Measurements from ENCODE around the gene MESD.

Gene MESD

DNA sequence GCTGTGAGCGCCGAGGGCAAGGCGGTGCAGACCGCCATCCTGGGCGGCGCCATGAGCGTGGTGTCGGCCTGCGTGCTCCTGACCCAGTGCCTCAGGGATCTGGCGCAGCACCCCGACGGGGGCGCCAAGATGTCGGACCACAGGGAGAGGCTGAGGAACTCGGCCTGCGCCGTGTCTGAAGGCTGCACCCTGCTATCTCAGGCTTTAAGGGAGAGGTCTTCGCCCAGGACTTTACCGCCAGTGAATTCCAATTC lies 13.4 kb upstream of the MESD start:
- no peak overlapping the region for H3K4me2 ChIP-seq (ENCODE audit: low read length)
- H3K4me3 ChIP-seq (ENCODE audit: low read length) = no peak overlapping the region
- H3K4me1 ChIP-seq (ENCODE audit: low read length) = peaks cover 41% of the 10 kb centered on the region
- no peak overlapping the region for H2AFZ ChIP-seq (ENCODE audit: low read depth, low read length)
- no peak overlapping the region for H3K9ac ChIP-seq (ENCODE audit: low read length)
- peaks cover 69% of the 10 kb centered on the region for H3K79me2 ChIP-seq (ENCODE audit: low read length)
- H4K20me1 ChIP-seq (ENCODE audit: insufficient read depth, low read length) = peaks cover 22% of the 10 kb centered on the region
- TF ChIP-seq, protein P1, sequence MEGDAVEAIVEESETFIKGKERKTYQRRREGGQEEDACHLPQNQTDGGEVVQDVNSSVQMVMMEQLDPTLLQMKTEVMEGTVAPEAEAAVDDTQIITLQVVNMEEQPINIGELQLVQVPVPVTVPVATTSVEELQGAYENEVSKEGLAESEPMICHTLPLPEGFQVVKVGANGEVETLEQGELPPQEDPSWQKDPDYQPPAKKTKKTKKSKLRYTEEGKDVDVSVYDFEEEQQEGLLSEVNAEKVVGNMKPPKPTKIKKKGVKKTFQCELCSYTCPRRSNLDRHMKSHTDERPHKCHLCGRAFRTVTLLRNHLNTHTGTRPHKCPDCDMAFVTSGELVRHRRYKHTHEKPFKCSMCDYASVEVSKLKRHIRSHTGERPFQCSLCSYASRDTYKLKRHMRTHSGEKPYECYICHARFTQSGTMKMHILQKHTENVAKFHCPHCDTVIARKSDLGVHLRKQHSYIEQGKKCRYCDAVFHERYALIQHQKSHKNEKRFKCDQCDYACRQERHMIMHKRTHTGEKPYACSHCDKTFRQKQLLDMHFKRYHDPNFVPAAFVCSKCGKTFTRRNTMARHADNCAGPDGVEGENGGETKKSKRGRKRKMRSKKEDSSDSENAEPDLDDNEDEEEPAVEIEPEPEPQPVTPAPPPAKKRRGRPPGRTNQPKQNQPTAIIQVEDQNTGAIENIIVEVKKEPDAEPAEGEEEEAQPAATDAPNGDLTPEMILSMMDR (IDR thresholded peaks at IDR 0.05; ENCODE audit: low read depth, low read length) = no peak
- TF ChIP-seq EZH2phosphoT487 (IDR thresholded peaks at IDR 0.05; ENCODE audit: low read depth) = no peak
- H3K27ac ChIP-seq (ENCODE audit: low read length) = no peak overlapping the region
- no peaks in the 10 kb centered on the region for H3K27me3 ChIP-seq (ENCODE audit: low read depth, low read length)
- no peaks in the 10 kb centered on the region for H3K9me3 ChIP-seq (ENCODE audit: insufficient read depth, low read length)
- H3K36me3 ChIP-seq (replicated peaks; ENCODE audit: low read depth, low read length) = peaks cover 29% of the 10 kb centered on the region

DNA sequence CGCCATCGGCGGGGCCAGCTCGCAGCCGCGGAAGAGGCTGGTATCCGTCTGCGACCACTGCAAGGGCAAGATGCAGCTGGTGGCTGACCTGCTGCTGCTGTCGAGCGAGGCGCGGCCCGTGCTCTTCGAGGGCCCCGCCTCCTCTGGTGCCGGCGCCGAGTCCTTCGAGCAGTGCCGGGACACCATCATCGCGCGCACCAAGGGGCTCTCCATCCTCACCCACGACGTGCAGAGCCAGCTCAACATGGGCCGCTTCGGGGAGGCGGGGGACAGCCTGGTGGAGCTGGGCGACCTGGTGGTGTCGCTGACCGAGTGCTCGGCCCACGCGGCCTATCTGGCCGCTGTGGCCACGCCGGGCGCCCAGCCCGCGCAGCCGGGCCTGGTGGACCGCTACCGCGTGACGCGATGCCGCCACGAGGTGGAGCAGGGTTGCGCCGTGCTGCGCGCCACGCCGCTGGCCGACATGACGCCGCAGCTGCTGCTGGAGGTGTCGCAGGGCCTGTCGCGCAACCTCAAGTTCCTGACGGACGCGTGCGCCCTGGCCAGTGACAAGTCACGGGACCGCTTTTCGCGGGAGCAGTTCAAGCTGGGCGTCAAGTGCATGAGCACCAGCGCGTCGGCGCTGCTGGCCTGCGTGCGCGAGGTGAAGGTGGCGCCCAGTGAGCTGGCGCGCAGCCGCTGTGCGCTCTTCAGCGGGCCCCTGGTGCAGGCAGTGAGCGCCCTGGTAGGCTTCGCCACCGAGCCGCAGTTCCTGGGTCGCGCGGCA lies 12.9 kb upstream of the MESD start:
- Histone ChIP-seq H3K9me3 (ENCODE audit: insufficient read depth, low read length) (no peaks in the 10 kb centered on the region), H3K4me1 (ENCODE audit: low read length) (peaks cover 36% of the 10 kb centered on the region), H3K27ac (ENCODE audit: low read length) (no peak overlapping the region), H4K20me1 (ENCODE audit: insufficient read depth, low read length) (peaks cover 21% of the 10 kb centered on the region), H3K79me2 (ENCODE audit: low read length) (peaks cover 63% of the 10 kb centered on the region), H3K4me2 (ENCODE audit: low read length) (peak overlapping the region; percentile 95), H3K27me3 (ENCODE audit: low read depth, low read length) (no peaks in the 10 kb centered on the region), H3K9ac (ENCODE audit: low read length) (peak overlapping the region; percentile 98), H2AFZ (ENCODE audit: low read depth, low read length) (no peak overlapping the region), H3K4me3 (ENCODE audit: low read length) (peak overlapping the region; percentile 95), H3K36me3 (replicated peaks; ENCODE audit: low read depth, low read length) (peaks cover 29% of the 10 kb centered on the region)
- TF ChIP-seq, protein P1 (IDR thresholded peaks at IDR 0.05; ENCODE audit: low read depth, low read length) = no peak
- no peak for TF ChIP-seq EZH2phosphoT487 (IDR thresholded peaks at IDR 0.05; ENCODE audit: low read depth)

DNA sequence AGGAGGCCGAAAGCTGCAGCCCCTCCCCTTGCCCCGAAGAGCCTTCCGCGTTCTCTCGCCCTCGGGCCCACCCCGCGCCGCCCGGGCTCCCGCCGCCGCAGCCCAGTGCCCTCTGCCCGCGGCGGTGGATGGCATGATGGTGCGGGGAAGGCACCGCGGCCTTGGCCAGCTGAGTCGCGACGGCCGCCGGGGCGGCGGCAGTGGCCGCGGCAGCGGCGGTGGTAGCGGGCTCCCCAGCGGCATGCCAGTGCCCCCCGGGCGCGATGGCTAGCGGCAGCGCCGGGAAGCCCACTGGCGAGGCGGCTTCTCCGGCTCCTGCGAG lies 12.4 kb upstream of the MESD start:
- H3K36me3 ChIP-seq (replicated peaks; ENCODE audit: low read depth, low read length) = peaks cover 29% of the 10 kb centered on the region
- TF ChIP-seq, protein P1 (IDR thresholded peaks at IDR 0.05; ENCODE audit: low read depth, low read length) = no peak
- TF ChIP-seq EZH2phosphoT487 (IDR thresholded peaks at IDR 0.05; ENCODE audit: low read depth) = no peak
- H3K27ac ChIP-seq (ENCODE audit: low read length) = peak overlapping the region; percentile 83
- peak overlapping the region; percentile 98 for H3K9ac ChIP-seq (ENCODE audit: low read length)
- H3K4me2 ChIP-seq (ENCODE audit: low read length) = peak overlapping the region; percentile 95
- peaks cover 31% of the 10 kb centered on the region for H3K4me1 ChIP-seq (ENCODE audit: low read length)
- no peak overlapping the region for H2AFZ ChIP-seq (ENCODE audit: low read depth, low read length)
- peaks cover 21% of the 10 kb centered on the region for H4K20me1 ChIP-seq (ENCODE audit: insufficient read depth, low read length)
- no peaks in the 10 kb centered on the region for H3K9me3 ChIP-seq (ENCODE audit: insufficient read depth, low read length)
- H3K27me3 ChIP-seq (ENCODE audit: low read depth, low read length) = no peaks in the 10 kb centered on the region
- peaks cover 59% of the 10 kb centered on the region for H3K79me2 ChIP-seq (ENCODE audit: low read length)
- H3K4me3 ChIP-seq (ENCODE audit: low read length) = peak overlapping the region; percentile 95

DNA sequence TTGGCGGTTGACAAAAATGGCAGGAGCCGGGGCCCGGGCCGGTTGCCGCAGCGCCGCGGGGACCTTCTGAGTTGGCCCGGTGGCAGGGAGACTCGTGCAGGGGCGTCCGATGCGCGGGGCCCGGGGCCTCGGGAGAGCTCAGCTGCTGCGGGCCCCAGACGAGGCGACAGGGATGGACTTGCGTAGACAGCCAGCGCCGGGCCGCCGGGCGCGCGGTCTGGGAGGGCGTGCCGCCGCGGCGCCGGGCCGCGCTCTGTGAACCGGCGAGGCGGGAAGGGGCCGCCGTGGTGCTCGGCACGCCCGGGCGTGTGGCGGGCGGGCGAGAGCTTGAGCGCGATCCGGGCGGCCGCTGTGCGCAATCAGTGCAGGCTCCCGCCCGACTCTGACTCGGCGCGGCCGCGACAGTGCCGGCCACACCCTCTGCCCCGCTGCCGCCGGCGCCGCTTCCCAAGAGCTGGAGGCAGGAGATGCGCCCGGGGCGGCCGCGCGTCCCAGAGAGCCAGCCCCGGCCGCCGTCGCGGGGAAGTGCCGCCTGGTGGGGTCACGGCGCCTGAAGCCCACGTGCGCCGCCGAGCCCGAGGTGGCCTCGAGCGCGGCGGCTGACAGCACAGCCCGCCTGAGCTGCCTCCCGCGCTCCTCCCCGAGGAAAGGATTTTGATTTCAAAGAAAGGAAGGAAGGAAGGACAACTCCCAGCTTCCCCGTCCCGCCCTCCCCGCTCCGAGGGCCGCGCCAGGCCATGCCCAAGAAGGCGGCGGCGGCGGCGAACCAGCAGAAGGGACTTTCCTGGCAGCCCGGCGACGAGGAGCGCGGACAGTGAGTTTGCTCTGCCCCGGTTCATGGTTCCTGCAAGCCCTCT lies 11.8 kb upstream of the MESD start:
- H3K9ac ChIP-seq (ENCODE audit: low read length) = peak overlapping the region; percentile 98
- peak overlapping the region; percentile 95 for H3K4me3 ChIP-seq (ENCODE audit: low read length)
- peaks cover 21% of the 10 kb centered on the region for H4K20me1 ChIP-seq (ENCODE audit: insufficient read depth, low read length)
- peak overlapping the region; percentile 95 for H3K4me2 ChIP-seq (ENCODE audit: low read length)
- peaks cover 56% of the 10 kb centered on the region for H3K79me2 ChIP-seq (ENCODE audit: low read length)
- peaks cover 29% of the 10 kb centered on the region for H3K36me3 ChIP-seq (replicated peaks; ENCODE audit: low read depth, low read length)
- H2AFZ ChIP-seq (ENCODE audit: low read depth, low read length) = no peak overlapping the region
- peak overlapping the region; percentile 83 for H3K27ac ChIP-seq (ENCODE audit: low read length)
- peaks cover 28% of the 10 kb centered on the region for H3K4me1 ChIP-seq (ENCODE audit: low read length)
- H3K27me3 ChIP-seq (ENCODE audit: low read depth, low read length) = no peaks in the 10 kb centered on the region
- no peaks in the 10 kb centered on the region for H3K9me3 ChIP-seq (ENCODE audit: insufficient read depth, low read length)
- TF ChIP-seq EZH2phosphoT487 (IDR thresholded peaks at IDR 0.05; ENCODE audit: low read depth) = no peak
- TF ChIP-seq, protein P1 (IDR thresholded peaks at IDR 0.05; ENCODE audit: low read depth, low read length) = no peak
